ENCODE results near the gene NRDC.
A peak's percentile ranks its signal among the peaks of the same experiment; 100 is the strongest.
"Not testable (repeated sequence)": the region's sequence is repeated elsewhere in the genome, so short reads cannot be mapped to it uniquely, and the experiment has no call there.

Gene NRDC

DNA sequence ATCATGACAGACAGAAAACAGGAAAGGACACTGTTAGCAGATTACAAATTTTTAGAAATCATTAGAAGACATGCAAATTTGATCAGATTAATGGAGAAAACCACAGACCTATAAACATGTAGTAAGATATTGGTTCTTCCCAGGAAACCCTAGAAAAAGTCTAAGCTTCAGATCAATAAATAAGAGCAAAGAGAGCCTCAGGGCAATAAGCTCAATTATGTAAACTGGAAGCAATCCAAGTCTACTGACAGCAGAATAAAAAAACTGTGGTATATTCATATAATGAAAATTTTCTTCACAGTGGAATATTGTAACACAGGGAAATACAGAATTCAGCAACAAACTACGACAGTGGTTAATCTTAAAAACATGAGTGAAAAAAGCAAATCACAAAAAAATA is 36.3 kb downstream of the NRDC start:
- DNase-seq: no peak

DNA sequence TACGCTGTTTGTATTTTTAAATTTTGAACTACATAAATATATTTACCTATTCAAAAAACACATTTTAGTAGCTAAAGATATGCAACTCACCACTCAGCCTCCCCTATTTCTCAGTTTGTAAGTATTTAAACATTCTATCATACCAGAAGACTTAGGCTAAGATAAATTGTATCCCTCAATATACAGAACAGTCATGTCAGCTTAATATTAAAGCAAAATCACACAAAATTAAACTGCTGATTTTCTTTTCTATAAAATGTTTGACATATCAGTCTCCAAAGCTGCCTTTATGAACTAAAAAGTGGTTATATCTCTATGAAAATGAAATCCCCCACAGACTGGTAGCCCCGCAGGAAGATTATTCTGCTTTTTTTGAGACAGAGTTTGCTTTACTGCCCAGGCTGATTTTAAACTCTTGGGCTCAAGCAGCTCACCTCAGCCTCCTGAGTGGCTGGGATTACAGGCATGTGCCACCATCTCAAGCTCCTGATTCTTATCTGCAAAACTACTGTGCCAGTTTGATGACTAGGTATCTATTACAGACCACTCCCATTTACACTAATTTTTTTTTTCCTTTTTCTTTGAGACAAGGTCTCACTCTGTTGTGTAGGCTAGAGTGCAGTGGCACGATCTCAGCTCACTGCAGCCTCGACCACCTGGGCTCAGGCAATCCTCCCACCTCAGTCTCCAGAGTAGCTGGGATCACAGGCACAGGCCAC is 37.6 kb downstream of the NRDC start:
- DNase-seq: no peak

DNA sequence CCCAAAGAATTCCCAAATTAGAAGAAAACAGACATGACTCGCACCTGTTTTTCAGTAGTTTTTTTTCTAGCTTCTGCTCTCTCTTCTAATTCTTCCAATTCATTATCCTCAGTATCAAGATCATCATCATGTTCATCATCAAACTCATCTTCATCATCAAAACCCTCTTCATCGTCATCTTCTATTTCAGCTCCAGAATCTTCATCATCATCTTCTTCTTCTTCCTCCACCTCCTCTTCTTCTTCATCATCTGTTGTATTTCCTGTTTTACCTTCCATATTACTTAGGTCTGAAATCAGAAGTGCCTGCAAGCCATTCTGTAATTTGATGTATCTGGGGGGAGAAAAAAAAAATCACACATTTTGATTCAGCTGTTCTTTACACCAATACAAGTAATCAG is 38.3 kb downstream of the NRDC start:
- DNase-seq: no peak

DNA sequence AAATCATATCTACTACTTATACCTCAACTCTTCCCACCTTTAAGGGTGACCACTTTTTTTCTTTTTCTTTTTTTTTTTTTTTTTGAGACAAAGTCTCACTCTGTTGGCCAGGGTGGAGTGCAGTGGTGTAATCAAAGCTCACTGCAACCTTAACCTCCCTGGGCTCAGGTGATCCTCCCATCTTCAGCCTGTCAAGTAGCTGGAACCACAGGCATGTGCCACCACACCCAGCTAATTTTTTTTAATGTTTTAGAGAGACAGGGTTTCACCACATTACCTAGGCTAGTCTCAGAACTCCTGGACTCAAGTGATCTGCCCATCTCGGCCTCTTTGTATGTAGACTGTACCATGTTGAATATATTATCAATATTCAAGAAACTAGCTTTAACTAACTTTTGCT is 39.4 kb downstream of the NRDC start:
- no peak for DNase-seq

DNA sequence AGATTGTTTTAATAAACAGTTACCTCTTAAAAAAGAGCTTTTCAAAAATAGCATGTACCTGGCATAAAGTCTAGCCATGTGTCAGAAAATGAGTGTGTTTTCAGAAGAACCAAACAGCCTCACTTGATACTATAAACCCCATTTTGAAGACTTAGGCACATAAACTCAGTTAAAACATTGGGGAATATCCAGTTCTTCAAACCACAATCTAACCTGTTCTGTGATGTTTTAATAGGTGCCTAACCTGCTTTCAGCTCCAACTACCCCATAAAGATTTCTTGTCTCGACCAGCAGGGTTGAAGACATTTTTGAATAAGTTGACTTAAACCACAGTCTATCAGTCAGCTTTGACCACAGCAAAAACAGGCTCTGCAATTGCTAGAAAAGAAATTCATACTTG is 41.3 kb downstream of the NRDC start:
- no peak for DNase-seq

DNA sequence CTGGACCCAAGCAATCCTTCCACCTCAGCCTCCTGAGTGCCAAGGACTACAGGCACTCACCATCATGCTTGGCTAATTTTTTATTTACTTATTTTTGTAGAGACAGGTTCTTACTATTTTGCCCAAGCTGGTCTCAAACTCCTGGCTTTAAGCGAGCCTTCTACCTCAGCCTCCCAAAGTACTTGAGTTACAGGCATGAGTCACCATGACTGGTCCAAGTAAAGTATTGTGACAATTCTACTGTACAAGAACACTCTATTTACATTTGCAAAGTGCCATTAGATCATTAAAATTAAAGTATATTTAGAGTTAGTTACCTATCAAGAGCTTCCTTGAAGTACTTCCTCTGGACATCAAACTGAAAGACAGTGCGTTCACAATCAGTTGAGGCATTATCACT is 44.8 kb downstream of the NRDC start:
- DNase-seq: no peak

DNA sequence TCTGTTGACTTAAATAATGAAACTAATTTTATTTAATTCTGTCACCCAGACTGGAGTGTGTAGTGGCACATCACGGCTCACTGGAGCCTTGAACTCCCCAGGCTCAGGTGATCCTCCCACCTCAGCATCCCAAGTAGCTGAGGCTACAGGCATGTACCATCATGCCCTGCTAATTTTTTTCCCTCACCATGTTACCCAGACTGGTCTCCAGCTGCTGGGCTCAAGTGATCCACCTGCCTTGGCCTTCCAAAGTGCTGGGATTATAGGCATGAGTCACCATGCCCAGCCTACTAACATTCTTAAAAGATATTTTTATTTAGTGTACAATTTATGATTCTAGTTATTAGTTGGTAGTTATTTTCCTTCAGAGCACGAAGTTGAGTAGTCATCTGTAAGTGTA is 49.5 kb downstream of the NRDC start:
- no peak for DNase-seq

DNA sequence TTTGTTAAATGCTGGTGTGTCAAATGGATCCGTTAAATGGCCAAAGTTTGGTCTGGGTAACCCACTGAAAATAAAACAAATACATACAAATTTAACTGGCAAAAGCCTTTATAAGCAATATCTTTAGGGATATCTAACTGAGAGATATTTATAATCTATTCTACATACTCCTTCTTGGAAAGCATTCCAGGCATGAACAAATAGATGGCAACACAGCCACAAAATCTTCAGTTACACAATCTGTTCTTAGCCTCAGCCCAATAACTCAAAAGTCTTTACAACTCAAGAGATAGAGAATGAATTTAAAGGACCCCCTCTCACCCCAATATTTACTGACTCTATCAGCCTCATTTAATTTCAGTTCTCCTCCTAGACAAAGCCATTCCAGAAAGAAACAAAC is 58.7 kb downstream of the NRDC start:
- no peak for DNase-seq

DNA sequence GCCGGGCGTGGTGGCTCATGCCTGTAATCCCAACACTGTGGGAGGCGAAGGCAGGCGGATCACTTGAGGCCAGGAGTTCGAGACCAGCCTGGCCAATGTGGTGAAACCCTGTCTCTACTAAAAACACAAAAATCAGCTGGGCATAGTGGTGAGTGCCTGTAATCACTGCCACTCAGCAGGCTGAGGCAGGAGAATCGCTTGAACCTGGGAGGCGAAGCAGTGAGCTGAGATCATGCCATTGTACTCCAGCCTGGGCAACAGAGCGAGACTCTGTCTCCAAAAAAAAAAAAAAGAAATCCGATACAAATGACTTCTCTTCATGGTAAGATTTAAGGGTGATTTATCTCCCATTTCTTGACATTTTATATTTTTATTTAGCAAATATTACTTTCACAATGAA is 59.5 kb downstream of the NRDC start:
- DNase-seq: not testable (repeated sequence)

DNA sequence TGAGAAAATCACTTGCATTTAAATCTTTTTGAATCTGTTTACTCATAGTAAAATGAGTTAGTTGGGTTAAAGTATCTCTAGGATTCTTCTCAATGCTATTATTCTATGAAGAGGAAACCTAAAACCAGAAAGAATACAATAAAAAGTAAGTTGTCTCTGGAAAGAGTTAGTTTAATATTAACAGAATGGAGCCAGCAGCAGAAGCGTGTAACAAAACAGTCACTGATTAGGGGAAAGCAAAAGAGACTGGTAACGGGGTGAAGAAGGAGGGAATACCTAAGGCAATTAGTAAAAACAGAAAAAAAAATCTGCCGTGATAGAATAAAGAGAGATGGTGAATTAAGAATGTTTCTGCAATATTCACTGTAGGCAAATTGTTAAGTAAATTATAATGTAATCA is 60.0 kb downstream of the NRDC start:
- no peak for DNase-seq

DNA sequence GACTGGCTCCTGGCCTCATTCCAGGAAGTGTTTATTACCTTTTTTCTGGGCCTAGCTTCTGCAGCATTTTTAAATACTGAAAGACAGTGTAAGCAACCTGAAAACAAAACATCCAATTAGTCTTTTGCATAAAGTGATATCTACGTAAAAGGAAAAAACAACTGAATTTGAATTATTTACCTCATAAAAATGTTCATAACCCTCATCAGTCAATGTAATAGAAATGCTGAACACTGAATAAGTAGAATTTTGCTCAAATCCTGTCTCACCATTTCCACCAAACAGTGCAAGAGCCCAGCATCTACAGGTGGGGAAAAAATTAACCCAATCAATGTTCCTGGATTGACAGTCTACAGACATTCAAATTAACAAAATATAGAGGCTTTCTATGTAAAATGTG is 64.0 kb downstream of the NRDC start:
- no peak for DNase-seq

DNA sequence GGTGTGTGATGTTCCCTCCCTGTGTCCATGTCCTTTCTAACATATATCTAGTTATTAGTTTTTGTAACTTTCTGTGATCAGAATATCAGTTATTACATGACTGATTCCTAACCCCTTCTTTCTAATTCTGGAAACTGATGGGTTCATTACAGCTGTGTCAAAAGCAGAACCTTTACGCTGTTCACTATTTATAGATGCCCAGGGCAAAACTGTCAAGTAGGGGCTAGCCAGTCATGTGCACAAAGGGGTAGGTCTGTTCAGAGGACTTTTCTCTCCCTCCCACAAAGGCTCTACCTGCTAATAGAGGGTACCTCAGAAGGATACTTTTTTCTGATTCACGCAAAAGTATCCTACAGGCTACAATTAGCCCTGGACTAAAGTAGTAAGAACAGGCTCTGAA is 79.2 kb downstream of the NRDC start:
- DNase-seq: no peak

DNA sequence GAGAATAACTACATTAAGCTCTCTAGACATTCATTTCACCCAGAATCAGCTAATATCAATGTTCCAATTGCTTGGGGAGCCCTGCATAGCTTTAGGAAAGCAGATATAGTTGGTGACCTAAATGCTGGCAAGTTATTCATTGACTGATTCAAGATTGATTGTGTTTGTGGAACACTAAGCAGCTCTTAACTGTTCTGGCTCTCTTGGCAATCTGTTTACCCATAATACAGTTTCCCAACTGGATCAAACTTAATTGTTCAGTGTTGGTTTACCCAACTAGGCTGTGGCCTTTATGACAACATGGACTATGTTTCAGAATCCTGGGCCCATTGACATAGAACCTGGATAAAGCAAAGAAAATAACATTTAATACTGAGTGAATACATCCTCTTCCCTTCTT is 83.7 kb downstream of the NRDC start:
- no peak for DNase-seq

DNA sequence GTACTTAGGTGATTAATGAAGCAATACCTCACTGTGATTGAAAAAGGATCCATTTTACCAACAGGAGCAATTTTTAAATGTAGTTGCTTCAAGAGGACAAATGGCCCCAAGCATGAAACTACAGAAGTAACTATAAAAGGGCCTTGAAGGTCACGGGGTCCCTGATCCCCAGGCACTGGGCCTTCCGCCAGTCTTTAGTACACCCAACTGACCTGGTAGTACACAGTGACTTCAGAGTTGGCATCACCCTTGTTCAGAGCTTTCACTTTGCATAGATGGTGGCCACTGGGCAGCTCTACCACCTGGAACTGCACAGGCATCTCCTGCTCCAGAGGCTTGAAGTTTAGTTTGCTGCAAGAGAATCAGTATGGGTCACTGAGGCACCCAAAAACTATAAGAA is 84.3 kb downstream of the NRDC start:
- no peak for DNase-seq

DNA sequence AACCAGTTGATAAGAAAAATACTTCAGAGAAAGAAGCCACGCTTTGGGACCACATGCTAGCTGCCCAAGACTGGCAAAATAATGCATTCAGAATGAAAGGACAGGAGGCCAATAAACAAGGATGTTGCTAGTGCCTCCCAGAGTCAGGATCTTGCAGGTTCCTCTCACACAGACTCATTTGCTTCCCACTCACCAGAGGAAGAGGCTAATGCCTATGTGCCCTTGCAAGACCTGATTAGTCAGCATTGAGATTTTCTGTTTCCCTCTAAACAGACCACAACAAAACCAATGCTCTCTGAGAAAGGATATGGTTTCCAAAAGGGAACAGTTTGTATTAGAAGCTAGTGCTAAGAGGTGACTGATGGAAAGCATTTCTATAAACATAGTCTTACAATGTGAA is 85.7 kb downstream of the NRDC start:
- no peak for DNase-seq

DNA sequence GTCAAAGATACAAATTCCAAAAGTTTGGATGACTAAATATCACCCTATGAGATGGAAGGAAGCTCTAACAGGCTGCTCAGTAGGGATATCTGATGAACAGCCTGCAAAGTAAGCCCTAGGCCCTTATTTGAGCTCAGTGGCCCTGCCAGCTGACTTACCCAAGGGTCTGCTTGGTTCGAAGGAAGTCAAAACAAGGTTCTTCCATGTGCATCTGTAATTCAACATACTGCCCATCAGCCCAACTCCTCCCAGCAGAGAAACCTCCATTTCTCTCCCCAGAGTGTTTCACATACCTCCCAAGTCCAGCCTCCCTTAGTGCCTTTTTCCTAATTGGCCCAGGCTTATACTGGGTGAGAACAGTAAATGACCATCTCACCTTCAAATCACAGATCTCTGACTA is 86.6 kb downstream of the NRDC start:
- DNase-seq: no peak

DNA sequence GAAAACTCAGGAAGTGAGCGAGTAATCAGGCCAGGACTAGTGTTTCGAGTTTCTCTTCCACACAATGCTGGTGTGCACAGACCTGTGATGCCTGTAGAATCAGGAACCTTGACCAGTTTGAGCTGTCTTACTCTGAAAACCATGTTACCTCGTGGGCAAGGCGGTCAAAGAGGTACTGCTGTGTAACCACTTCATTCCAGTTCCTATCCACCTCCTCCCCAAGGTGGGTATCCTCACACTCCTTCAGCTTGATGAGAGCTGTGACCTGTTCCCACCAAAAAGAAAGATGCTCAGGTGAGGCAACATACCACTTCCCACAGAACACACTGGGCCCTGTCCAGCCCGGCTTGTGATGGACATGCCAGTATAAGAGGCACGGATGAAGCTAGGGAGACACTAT is 88.1 kb downstream of the NRDC start:
- no peak for DNase-seq

DNA sequence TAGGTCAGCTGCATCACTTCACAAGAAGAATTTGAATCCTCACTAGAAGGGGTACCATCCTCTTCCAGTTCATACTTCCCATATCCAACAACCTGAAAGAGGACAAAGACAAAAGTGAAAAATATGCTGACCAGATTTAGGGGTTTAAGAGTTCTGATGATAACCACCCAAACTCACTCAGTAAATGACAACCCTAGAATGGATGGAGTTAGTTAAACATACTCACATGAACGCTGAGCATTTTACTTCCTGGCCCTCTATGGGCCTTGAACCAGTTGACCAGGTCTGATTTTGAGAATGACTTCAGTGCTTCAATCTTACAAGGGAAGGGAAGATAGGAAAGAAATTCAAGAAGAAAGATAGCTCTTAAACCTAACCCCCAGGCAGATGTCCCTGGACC is 89.2 kb downstream of the NRDC start:
- DNase-seq: no peak

DNA sequence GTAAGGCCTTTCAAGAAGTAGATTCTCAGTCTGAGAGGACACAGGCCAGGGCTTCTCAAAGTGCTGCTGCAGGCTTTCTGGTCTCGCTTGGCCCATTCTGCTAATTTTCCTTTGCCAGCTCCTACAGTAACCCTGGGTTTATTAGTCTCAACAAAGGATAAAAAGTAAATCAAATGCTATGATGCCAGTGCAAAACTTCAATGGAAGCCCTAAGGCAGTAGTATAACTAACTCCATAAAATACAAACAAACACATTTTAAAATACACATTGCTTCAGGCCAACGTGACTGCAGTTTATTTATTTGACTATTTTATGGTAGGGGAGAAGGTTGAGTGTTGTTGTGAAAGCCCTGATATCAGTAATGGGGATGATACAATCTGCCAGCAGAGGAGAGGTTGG is 89.6 kb downstream of the NRDC start:
- no peak for DNase-seq

DNA sequence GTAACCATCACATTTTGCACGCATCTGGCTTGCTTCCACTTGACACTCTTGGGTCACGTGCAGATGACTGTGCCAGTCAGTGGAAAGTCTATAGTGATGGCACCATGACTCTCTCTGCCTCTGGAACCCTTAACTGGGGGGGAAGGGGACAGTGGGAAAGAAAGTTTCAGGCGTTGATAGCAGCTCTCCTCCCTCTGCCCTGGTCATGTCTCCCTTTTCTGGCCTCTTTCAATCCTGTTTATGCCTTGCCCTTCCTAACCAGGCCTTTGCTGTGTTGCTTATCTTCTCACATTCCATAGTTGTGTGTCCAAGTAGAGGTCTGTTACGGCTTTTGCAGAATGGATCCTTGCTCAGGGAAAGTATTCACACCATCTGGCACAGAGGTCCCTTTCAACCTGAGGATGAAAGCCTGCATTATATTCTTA is 93.5 kb downstream of the NRDC start:
- no peak for DNase-seq

DNA sequence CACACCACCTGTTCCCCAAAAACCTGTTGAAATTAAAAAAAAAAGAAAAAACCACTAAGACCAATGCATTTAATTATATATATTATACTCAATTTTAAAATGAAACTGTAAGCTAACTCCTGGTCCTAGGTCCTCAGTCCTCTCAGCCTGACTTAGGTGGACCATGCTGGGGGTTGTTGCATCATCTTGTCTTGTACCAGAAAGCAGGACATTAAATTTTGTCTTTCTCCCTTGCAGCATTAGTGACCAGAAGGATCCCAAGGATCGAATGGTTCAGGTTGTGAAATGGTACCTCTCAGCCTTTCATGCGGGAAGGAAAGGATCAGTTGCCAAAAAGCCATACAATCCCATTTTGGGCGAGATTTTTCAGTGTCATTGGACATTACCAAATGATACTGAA is 97.6 kb downstream of the NRDC start:
- no peak for DNase-seq

DNA sequence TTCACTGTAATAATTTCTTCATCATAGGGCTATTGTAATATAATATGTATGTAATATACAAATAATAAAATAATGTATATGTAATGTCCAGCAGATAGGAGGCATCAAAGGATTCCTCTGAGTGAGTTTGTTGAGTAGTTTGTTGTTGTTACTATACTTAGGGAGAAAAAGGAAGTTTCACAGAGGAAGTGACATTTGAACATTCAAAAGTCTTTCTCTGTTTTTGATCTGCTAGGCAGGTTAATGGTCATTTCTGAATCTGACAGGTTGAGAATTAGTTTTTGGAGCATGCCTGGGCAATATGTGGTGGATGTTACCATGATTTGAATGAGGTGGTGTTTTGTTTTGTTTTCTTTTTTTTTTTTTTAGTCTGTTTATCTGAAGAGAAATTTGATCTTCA is 102.1 kb downstream of the NRDC start:
- no peak for DNase-seq

DNA sequence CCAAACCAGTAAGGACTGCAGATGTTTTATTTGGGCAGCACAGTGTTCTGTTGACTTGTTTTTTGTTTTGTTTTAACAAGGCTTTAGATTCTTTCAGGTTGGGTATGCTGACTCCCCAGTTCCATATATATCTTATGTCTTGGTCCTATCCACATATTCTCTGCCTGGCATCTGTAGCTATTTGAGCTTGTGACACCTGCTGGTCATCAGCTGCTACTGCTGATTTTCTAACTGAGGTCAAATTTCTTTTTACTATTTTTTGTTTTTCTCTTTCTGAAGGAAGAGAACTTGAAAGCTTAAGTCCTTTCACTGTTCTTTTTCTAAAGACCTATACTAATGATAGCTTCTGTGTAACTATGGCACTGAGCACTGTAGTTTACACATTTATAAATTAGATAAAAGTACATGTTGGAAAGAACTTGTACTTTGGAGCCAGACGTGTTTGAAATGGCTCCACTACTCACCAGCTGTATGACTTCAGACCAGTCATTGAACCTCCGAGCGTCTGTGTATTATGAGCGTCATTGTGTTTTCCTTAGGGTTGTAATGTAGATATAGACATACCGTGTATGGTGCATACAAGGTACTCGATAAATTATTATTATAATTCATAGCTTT is 109.4 kb downstream of the NRDC start:
- peak; percentile 11 for DNase-seq

DNA sequence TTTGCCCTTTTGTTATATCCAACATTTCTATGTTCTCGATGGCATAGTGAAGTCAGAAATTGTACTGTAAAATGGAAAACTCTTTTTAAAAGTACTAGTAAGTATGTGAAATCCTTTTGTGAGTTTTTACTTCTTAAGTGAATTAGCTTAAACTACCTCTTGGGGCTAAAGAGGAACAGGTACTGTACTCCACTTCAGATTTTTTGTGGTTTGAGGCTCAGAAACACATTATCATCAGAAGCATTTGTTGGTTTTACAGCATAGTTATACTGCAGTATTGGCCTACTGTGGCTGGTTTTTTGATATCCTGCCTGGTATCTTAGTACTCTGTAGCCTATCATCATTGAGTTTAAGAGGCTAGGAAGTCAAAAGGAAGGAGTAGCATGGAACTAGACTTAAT is 117.2 kb downstream of the NRDC start:
- no peak for DNase-seq

DNA sequence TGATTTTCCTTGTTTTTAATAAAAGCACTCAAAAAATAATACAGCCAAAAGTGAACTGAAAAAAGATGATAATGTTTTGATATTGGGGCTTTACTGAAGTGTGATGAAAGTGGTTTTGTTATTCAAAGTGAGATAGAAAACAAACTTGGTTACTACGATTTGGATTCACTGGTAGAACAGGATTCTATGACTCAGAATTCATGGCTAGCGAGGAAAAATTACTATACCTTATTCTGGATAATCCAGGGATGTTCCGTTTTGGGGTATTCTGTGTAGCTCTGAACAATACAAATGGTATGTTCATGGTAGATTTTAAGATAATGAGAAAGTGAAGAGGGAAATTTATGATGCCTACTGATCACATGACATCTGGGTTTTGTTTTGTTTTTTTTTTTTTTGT is 117.7 kb downstream of the NRDC start:
- no peak for DNase-seq

Measured in activated CD4-positive, alpha-beta T cell treated with anti-CD3 and anti-CD28 coated beads, Interleukin-2, amount 50 U/mL, for 1 hour (primary cell).